Transverse colon (tissue), 4 donors: Measurements from ENCODE around the gene TRPM2. TPM values are rescaled to one million over a fixed set of nuclear protein-coding genes. Genes with fewer than 3 reads are reported as not detected.
A peak's percentile ranks its signal among the peaks of the same experiment; 100 is the strongest.

Source experiments
- DNase-seq: peaks from one replicate; pipeline ENCODE4 v3.0.0-alpha.2; 2019
- H3K27ac ChIP-seq, 4 donors: fragments of 200-600 bp; sonication (generic); 2 replicates each; pipeline ENCODE4 v1.5.1; 2016 to 2018; ENCODE audit warnings: inconsistent platforms in 4 of 4
- H3K27me3 ChIP-seq: fragments of 200-600 bp; sonication (generic); 2 replicates; pipeline ENCODE4 v1.5.1; 2017; ENCODE audit warnings: inconsistent platforms
- H3K36me3 ChIP-seq, 4 donors: fragments of 200-600 bp; sonication (generic); 2 replicates each; pipeline ENCODE4 v1.5.1; 2017 to 2019; ENCODE audit warnings: inconsistent platforms in 4 of 4
- H3K4me1 ChIP-seq, 4 donors: fragments of 200-600 bp; sonication (generic); 2 replicates each; pipeline ENCODE4 v1.5.1; 2017 to 2020; ENCODE audit warnings: inconsistent platforms in 4 of 4
- H3K4me3 ChIP-seq, 4 donors: fragments of 200-600 bp; sonication (generic); 1 replicate in 1 of 4; 2 replicates in 3 of 4; pipeline versions ENCODE4 v1.5.1 to v1.6.1; 2017 to 2019; ENCODE audit warnings: inconsistent platforms in 4 of 4
- H3K9me3 ChIP-seq, 2 donors: fragments of 200-600 bp; sonication (generic); 2 replicates each; pipeline ENCODE4 v1.5.1; 2017 to 2019; ENCODE audit warnings: inconsistent platforms in 2 of 2
- CTCF ChIP-seq, 5 experiments: fragments of 200-600 bp in 3 of 5; fragments of 450-650 bp in 2 of 5; sonication (generic) in 3 of 5; IDR thresholded peaks; 1 replicate in 2 of 5; 2 replicates in 3 of 5; pipeline ENCODE4 v1.5.1; 2016 to 2017; ENCODE audit warnings: antibody characterized with exemption in 5 of 5, inconsistent platforms in 3 of 5, mild to moderate bottlenecking in 2 of 5, moderate library complexity in 1 of 5
- EP300 ChIP-seq: sonication (generic); formaldehyde crosslinking; IDR thresholded peaks from one replicate; pipeline ENCODE4 v1.6.1; 2017; ENCODE audit warnings: antibody characterized with exemption, low read depth
- POLR2A ChIP-seq: fragments of 450-650 bp; IDR thresholded peaks from one replicate; pipeline ENCODE4 v1.6.1; 2016; ENCODE audit warnings: antibody characterized with exemption, mild to moderate bottlenecking, moderate library complexity
- POLR2AphosphoS5 ChIP-seq, 3 donors: sonication (generic); formaldehyde crosslinking; IDR thresholded peaks; one replicate each; pipeline ENCODE4 v1.6.1; 2016; ENCODE audit warnings: antibody characterized with exemption in 3 of 3
- WGBS, 2 donors: methylation state at CpG; one replicate each; pipeline ENCODE4 v1.1.5; 2018; ENCODE audit warnings: low coverage in 1 of 2; 5-methylcytosine and 5-hydroxymethylcytosine counted together
- in situ Hi-C, 4 donors: fragments of 200-750 bp; cut with MboI; loops; one replicate each; pipeline versions ENCODE4 v1.15.0 to v1.15.1; 2017; ENCODE audit warnings: low sequenced_read_pairs in 3 of 4, low pct_ligation_motif_present in 1 of 4, low pct_unique_long_range_greater_than_20kb in 1 of 4
- intact Hi-C: fragments of 100-400 bp; cut with DNase I; formaldehyde crosslinking; loops from one replicate; pipeline ENCODE4 v1.15.1; 2023; ENCODE audit warnings: low total_unique reads
- total RNA-seq, 4 donors: library from RNA; depleted of rRNA; stranded (reverse); fragments of >200 nt; gene quantifications; one replicate each; pipeline ENCODE4 v1.1.0, GENCODE V29; 2016

TRPM2 gene
- total RNA-seq, 4 donors from 2014 or later, result 2.3 to 2.9 (median 2.6) TPM; not detected in 1

GRCh38 chr21:44484498-44485253, 131.3 kb downstream of the TRPM2 start:
- DNase-seq, result no peak
- H3K27me3 ChIP-seq, result peaks cover 8% of the 10 kb centered on the region
- intact Hi-C loops, result no loop called here
- in situ Hi-C loops, result no loop called here
- WGBS, 2 donors, result 74 to 80% methylated on average over 2 to 18 of the region's 43 CpGs
- TF ChIP-seq POLR2AphosphoS5 (IDR thresholded peaks at IDR 0.05), result no peak
- no peak for TF ChIP-seq CTCF (IDR thresholded peaks at IDR 0.05)
- no peak for TF ChIP-seq POLR2A
- no peak for TF ChIP-seq EP300
- no peaks in the 10 kb centered on the region for H3K9me3 ChIP-seq
- H3K36me3 ChIP-seq, result no peaks in the 10 kb centered on the region
- no peaks in the 10 kb centered on the region for H3K4me1 ChIP-seq
- no peak overlapping the region for H3K4me3 ChIP-seq
- H3K27ac ChIP-seq, result no peak overlapping the region

GRCh38 chr21:44485254-44485793, 131.9 kb downstream of the TRPM2 start:
- Histone ChIP-seq H3K4me3 (peak overlapping the region in 2 of 4 donors; percentile 4 to 23), H3K27ac (no peak overlapping the region), H3K4me1 (no peaks in the 10 kb centered on the region), H3K27me3 (peaks cover 8% of the 10 kb centered on the region), H3K36me3 (no peaks in the 10 kb centered on the region), H3K9me3 (no peaks in the 10 kb centered on the region)
- WGBS, 2 donors, result 75% methylated on average over 25 of the region's 25 CpGs; no CpG with 5 or more reads in 1 of the 2 donors
- intact Hi-C loops (no loop called here), in situ Hi-C loops (no loop called here)
- no peak for DNase-seq
- TF ChIP-seq POLR2A (no peak), CTCF (IDR thresholded peaks at IDR 0.05) (peak in 1 of 5 experiments; percentile 11)

GRCh38 chr21:44485796-44486195, 132.4 kb downstream of the TRPM2 start:
- in situ Hi-C loops (no loop called here), intact Hi-C loops (no loop called here)
- DNase-seq, result no peak
- TF ChIP-seq CTCF (IDR thresholded peaks at IDR 0.05), result no peak
- no peak for TF ChIP-seq EP300
- TF ChIP-seq POLR2A, result no peak
- TF ChIP-seq POLR2AphosphoS5 (IDR thresholded peaks at IDR 0.05), result no peak
- Histone ChIP-seq H3K27me3 (peaks cover 8% of the 10 kb centered on the region), H3K9me3 (no peaks in the 10 kb centered on the region), H3K4me1 (no peaks in the 10 kb centered on the region), H3K27ac (no peak overlapping the region), H3K36me3 (no peaks in the 10 kb centered on the region), H3K4me3 (peak overlapping the region in 2 of 4 donors; percentile 4 to 23)
- WGBS, 2 donors, result 77 to 78% methylated on average over 6 to 10 of the region's 10 CpGs

- 66 to 83% methylated on average over 6 to 16 of the region's 16 CpGs for WGBS, 2 donors
- intact Hi-C loops, result no loop called here
- in situ Hi-C loops, result no loop called here
- no peak for TF ChIP-seq POLR2AphosphoS5 (IDR thresholded peaks at IDR 0.05)
- no peak for TF ChIP-seq EP300
- TF ChIP-seq POLR2A, result no peak
- no peak for TF ChIP-seq CTCF (IDR thresholded peaks at IDR 0.05)
- Histone ChIP-seq H3K27me3 (peaks cover 8% of the 10 kb centered on the region), H3K4me1 (no peaks in the 10 kb centered on the region), H3K4me3 (no peak overlapping the region), H3K9me3 (no peaks in the 10 kb centered on the region), H3K27ac (no peak overlapping the region), H3K36me3 (no peaks in the 10 kb centered on the region)
- no peak for DNase-seq
These were observed 132.9 kb downstream of the TRPM2 start for GRCh38 chr21:44486302-44486701.
